NCI-H1930 (cell line): Measurements from ENCODE around the gene NOP16.

Source experiments
- DNase-seq, 2 experiments: peaks; one replicate each; lab custom pipeline; 2025; lab: John Stamatoyannopoulos, UW

NOP16 gene

DNA sequence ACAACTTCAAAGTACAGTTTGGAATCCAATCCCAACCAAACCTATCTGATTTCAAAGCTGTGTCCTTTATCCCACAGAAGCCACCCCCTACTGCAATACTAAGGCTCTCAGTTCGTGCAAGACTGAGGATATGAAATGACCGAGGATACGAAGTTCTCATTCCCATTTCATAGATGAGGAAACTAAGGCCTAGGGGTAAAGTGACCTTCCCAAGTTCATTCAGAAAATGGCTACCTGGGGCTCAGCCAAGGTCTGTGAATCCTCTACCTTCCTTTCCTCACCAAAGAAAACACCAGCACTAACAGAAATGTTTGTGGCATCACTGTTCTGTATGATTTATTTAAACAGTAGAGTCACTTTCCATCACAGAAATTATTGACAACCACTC, 32.2 kb downstream of the NOP16 start:
- no peak for DNase-seq

DNA sequence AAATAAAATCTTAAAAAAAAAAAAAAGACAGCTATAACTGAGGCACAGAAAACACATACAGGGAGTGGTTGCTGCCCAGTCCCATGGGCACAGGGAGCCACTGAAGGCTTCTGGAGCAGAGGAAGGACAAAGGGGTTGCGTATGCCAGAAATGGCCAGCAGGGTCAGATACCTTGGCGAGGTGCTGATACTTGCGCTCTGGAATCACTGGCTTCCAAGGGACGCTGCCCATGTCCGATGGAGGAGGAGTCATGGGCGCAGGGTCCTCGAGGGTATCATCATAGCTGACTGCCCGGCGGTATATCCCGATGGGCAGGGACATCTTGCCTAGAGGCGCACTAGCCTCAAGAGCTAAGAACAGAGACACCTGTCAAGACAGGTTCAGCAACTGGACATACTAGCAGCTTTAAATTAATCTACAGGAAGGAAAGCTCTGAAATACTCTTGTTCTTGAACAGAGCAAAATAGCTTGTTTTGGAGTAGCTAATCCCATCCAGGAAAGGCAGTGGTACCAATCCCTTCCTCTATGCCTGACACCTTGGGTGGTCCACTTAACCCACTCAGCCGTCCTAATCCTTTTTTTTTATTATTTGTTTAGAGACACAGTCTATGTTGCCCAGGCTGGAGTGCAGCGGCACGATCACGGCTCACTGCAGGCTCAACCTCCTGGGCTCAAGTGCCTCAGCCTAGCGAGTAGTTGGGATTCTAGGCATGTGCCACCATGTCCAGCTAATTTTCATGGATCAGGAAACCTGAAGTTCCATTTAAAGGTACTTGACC, 32.8 kb downstream of the NOP16 start:
- no peak for DNase-seq

DNA sequence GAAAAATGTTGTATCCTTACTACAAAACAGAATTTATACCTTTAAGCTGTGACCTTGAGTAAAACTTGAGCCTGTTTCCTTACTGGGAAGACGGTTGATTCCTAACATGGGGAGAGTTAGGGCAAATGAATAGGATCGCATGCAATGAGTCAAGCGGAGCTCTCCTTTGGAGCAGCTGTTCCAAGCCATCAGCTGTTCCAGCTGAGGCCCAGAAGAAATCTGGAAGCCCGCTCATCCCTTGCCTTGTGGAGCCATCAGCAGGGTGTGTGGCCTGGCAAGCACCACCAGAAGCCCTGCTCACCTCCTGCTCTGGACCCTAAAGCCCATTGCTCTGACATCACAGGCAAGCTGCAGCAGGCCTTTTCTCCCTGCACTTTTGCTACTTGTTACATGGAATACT, 34.9 kb downstream of the NOP16 start:
- no peak for DNase-seq

DNA sequence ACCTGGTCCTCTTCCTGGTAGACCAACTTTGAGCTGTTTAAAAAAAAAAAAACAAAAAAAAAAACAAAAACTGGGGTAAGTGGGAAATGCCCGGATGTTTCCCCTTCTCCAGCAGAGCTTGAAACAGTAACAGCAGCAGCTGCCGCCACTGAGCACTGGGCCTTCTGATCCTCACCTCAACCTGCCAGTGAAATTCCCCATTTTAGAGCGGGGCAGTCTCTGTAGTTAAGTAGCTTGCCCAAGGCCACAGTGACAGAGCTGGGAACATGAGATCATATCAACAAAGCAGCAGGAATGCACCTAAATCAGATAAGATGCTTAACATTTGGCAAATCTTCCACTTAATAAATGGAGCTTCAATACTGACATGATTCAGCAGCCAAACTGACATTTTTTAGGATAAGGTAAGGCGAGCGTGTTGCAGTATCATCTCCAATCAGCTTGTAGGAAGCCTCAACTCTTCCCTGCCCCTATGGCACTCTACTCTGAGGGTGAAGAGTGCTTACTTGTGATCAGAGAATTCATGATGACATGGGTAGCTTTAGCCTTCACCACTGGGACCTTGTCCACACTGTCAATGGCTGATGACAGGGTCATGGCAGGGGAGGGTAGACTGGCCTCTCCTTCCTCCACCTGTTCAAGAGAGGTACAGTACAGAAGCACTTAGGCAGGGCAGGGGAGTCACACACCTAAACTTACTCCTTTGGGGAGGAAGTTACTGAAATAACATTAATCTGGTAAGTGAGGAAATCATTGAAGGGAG, 36.1 kb downstream of the NOP16 start:
- no peak for DNase-seq

DNA sequence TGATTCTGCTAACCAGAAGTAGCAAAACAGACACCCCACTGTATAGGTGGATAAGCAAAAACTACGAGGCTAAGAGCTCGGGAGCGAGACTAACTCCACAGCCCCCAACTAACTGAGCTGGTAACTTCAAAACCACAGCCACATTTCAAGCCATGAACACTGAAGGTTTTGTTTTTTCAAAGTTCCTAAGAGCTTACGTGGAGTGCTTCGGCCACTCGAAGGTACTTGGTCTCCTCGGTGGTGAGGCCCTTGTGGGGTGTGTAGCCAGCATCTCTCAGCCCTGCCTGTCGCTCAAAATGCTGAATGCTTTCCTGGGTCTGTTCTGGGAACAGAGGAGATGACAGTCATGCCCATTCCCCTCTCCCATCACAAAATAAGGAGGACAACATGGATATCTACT, 38.0 kb downstream of the NOP16 start:
- no peak for DNase-seq

DNA sequence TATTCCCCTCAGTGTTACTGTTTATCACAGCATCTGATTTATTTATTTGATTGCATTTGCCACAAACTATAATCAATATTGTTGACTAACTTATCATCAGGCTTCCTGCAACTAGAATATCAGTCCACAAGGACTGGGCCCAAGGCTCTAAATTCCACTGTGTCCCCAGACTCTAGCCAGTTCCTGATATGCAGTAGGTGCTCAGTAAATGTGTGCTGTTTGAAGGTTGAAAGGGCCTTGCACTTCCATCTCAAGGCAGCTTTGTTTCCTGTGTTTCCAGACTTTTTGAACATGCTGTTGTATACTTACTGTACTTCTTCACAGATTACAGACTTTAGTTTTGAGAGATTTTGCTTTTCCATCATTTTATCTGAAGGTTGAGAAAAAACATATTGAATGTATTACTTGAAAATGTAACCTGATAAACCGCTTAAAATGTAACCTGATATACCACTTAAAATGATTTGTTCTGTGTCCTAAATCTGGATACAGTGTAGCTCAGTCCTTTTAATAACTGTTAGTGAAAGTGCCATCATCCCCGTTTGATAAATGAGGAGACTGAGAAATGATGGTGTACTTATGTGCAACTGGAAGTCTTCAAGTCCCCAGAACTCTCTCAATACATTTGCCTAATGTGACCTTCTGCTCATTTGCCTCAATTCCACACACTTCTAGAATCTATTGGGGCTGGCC, 45.5 kb downstream of the NOP16 start:
- no peak for DNase-seq

DNA sequence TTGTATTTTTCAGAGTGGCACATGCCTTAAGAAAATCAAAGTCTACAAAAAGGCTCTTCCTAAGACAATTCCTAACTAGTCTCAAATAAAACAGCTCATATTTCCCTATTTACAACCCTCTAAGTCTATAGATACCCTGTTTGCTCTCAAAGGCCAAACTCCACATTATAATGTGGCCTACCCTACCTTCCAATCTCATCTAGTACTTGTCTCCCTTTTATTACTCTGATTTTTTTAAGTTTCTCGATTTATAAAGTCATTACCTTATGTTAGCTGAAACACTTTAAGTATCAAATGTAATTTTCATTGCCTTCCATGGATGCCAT, 46.3 kb downstream of the NOP16 start:
- no peak for DNase-seq

DNA sequence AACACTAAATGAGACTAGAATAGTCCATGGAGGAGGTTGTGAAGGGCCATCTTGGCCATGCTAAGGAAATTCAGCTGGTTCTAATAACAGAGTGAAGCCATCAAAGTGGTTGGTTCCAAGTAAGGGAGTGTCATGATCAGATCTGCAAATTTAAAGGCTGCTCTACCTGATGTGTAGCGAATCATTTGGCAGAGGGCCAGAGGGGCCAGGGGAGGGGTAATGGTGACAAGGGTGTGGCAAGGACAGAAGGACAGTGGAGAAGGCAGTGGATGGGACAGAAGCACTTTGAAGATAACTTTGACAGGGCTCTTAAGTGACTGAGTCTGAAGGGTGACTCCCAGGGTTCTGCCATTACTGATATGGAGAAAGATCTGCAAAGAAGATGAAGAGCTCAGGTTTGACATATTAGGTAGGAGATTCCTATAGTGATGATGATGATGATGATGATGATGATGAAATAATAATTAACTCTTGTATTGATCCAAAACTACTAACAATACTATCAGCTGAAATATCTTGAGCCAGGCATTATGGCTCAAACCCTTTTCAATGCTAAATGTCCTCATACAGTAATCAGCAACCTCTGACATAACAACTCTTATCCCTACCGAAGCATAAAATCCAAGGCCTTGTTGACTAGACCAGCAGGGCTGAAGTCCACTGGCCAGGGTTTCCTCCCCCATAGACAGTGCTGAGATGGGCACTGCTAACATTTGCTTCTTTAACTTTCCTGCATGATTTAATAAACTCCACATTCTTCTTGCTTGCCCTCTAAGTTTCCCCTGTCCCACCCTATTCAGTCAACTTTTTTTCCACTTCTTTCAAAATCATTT, 46.9 kb downstream of the NOP16 start:
- no peak for DNase-seq

DNA sequence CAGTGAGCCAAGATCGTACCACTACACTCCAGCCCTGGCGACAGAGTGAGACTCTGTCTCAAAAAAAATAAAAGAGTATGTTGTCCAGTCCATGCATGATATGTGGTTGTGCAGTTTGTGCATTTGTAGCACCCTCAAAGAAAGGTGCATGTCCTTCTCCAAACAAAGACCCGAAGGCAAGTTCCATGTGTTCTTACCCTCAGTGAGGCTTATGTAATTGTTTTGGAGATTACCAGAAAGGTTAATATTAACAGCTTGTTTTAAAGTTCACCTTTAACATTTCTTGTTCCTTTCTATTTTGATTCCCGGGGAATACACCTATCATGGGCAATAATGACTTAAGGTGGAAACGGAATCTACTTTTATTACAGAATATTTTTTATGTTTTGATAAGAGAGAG, 49.1 kb downstream of the NOP16 start:
- no peak for DNase-seq

DNA sequence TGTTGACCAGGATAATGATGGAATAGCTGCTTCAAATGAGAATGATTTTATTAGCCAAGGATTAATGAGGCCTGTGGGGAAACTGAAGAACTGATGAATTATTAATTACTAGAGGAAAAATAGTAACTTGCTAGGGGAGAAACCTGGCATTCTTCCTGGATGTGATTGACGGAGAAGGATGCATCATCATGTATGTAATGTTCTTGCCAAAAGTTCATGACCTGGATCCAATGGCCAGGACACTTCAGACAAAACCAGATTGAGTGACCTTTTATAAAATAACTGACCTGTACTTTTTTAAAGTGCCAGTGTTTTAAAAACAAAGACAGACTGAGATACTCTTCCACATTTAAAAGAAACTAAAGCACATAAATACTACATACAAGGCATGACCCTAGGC, 50.5 kb downstream of the NOP16 start:
- DNase-seq: no peak

DNA sequence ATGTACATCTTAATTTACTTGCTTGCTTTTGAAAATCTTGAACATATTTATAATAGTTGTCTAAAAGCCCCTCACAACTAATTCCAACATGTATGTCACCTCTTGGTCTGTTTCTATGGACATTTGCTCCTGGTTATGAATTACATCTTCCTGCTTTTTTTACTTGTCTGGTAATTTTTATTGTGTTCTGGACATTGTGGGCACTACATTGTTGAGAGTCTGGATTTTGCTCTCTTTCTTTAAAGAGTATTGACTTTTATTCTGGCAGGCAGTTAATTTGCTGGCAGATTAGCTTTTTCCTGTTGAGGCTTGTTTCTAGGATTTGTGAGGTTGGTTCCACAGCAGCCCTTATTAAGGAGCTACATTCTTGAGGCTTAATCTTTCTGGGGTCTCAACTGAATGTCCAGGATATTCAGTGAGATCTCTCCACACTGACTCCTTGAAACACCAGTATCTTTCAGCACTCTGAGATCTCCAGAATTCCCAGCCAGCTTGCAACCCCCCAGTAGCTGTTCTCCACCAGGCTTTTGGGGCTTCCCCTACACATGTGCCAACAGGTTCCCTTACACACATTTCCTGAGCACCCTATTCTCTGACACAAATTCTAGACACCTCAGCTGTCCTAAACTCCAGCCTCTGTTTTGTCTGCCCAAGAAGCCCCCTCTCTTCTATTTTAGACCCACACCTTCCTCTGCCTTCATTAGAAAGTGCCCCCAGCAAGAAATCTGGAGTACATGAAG, 54.2 kb downstream of the NOP16 start:
- no peak for DNase-seq
